ENCODE measurements around the gene COL4A2.

- TF ChIP-seq CTCF (IDR thresholded peaks at IDR 0.05) (no peak), POLR2A (IDR thresholded peaks at IDR 0.05) (no peak)
These were observed 247.9 kb downstream of the COL4A2 start for GRCh38 chr13:110554946-110555345.

Data from right lobe of liver (tissue), 4 donors.